GM04503 (cell line): ENCODE measurements around the gene HM13.
"Not testable (repeated sequence)": the region's sequence is repeated elsewhere in the genome, so short reads cannot be mapped to it uniquely, and the experiment has no call there.

Experiments used
- DNase-seq: peaks from one replicate; pipeline ENCODE4 v3.0.0-alpha.2; 2012; ENCODE audit warnings: low read depth

HM13 gene

GRCh38 chr20:31543966-31544598 is 29.8 kb downstream of the HM13 start:
- peak; percentile 96 for DNase-seq

GRCh38 chr20:31544600-31544999 is 30.4 kb downstream of the HM13 start:
- no peak for DNase-seq

- DNase-seq = not testable (repeated sequence)
These were observed 31.4 kb downstream of the HM13 start for GRCh38 chr20:31545621-31546040.

GRCh38 chr20:31547017-31547675 is 32.9 kb downstream of the HM13 start:
- peak; percentile 49 for DNase-seq

GRCh38 chr20:31547720-31548298 is 33.6 kb downstream of the HM13 start:
- DNase-seq = no peak

GRCh38 chr20:31548820-31549512 is 34.7 kb downstream of the HM13 start:
- DNase-seq = no peak

- DNase-seq = no peak
These were observed 35.3 kb downstream of the HM13 start for GRCh38 chr20:31549513-31549880.

- DNase-seq = no peak
These were observed 35.9 kb downstream of the HM13 start for GRCh38 chr20:31550099-31550498.

- no peak for DNase-seq
These were observed 37.2 kb downstream of the HM13 start for GRCh38 chr20:31551163-31552081.

- DNase-seq = no peak
These were observed 41.0 kb downstream of the HM13 start for GRCh38 chr20:31555203-31555775.

- DNase-seq = no peak
These were observed 45.5 kb downstream of the HM13 start for GRCh38 chr20:31559704-31560093.

- DNase-seq = peak; percentile 60
These were observed 46.0 kb downstream of the HM13 start for GRCh38 chr20:31560094-31560745.

- DNase-seq = peak; percentile 92
These were observed 46.7 kb downstream of the HM13 start for GRCh38 chr20:31560746-31561598.

- DNase-seq = no peak
These were observed 48.0 kb downstream of the HM13 start for GRCh38 chr20:31562241-31562640.

- no peak for DNase-seq
These were observed 50.0 kb downstream of the HM13 start for GRCh38 chr20:31564284-31564683.

- no peak for DNase-seq
These were observed 51.6 kb downstream of the HM13 start for GRCh38 chr20:31565699-31566318.

GRCh38 chr20:31566319-31566657 is 52.0 kb downstream of the HM13 start:
- no peak for DNase-seq

- DNase-seq = no peak
These were observed 52.6 kb downstream of the HM13 start for GRCh38 chr20:31566658-31567379.

GRCh38 chr20:31567380-31567720 is 53.1 kb downstream of the HM13 start:
- no peak for DNase-seq
